HG02610 (cell line): Measurements from ENCODE around the gene UTP14A.
"Not testable (repeated sequence)": the region's sequence is repeated elsewhere in the genome, so short reads cannot be mapped to it uniquely, and the experiment has no call there.

Source experiments
- ATAC-seq: cut with Tn5 transposase; IDR thresholded peaks from one replicate; pipeline ENCODE4 v1.9.1; 2021; ENCODE audit warnings: mild to moderate bottlenecking, moderate library complexity; ENCODE audit not compliant: unreplicated experiment

The UTP14A gene, protein sequence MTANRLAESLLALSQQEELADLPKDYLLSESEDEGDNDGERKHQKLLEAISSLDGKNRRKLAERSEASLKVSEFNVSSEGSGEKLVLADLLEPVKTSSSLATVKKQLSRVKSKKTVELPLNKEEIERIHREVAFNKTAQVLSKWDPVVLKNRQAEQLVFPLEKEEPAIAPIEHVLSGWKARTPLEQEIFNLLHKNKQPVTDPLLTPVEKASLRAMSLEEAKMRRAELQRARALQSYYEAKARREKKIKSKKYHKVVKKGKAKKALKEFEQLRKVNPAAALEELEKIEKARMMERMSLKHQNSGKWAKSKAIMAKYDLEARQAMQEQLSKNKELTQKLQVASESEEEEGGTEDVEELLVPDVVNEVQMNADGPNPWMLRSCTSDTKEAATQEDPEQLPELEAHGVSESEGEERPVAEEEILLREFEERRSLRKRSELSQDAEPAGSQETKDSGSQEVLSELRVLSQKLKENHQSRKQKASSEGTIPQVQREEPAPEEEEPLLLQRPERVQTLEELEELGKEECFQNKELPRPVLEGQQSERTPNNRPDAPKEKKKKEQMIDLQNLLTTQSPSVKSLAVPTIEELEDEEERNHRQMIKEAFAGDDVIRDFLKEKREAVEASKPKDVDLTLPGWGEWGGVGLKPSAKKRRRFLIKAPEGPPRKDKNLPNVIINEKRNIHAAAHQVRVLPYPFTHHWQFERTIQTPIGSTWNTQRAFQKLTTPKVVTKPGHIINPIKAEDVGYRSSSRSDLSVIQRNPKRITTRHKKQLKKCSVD

DNA sequence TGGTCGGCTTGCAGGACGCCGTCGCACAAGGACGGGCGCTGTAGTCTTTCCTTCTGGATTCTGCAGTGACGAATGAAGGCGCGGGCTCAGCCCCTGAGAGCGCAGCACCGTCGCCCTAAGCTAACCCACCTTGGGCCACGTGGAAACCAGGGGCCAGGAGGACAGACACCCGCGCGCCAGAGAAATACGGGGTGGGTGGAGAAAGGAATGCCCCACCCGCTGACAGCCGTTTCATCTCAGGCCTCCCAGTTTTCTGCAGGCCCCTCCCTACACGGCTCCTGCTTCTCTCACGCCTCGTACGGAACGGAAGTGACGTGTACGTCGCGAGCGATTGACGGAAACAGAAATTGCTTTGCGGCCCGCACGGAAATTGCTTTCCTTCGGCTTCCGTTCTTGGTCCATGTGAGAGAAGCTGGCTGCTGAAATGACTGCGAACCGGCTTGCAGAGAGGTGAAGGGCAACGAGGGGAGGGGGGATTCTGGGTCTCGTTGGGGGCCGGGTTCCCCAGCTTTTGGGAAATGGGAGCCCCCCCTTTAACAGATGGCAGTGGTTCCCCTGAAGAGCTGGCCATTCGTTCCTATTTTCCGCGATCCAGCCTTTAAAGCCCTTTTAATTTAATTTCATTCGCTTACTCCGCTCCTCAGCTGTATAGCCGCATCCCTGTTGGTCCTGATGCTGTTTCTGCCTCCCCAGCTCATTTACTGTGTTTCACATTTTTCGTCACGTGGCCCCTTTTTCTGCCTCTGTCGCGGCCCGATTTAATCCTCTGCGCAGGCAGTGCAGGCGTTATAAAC lies at the start of gene UTP14A:
UTP14A (plus strand) TSS at position 378 of the 794 bp plus-strand sequence; CDS start at position 425, 47 bp downstream.
- ATAC-seq: peak; percentile 98

DNA sequence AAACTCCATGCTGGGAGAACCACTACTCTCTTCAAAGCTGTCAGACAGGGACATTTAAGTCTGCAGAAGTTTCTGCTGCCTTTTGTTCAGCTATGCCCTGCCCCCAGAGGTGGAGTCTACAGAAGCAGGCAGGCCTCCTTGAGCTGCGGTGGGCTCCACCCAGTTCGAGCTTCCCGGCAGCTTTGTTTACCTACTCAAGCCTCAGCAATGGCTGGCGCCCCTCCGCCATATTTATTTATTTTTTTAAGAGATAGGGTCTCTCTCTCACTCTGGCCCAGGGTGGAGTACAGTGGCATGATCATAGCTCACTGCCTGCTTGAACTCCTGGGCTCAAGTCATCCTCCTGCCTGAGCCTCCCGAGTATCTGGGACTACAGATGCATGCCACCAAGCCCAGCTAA lies 46.8 kb upstream of the UTP14A start:
- ATAC-seq: not testable (repeated sequence)

DNA sequence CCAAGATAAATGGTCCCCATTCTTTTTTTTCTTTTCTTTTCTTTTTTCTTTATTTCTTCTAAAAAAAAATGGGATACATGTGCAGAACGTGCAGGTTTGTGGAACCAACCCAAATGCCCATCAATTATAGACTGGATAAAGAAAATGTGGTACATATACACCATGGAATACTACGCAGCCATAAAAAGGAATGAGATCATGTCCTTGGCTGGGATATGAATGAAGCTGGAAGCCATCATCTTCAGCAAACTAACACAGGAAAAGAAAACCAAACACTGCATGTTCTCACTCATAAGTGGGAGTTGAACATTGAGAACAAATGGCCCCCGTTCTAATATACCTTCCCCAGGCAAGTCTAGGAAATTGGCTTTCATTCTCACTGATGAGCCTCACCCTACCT lies 39.6 kb upstream of the UTP14A start:
- ATAC-seq: not testable (repeated sequence)

DNA sequence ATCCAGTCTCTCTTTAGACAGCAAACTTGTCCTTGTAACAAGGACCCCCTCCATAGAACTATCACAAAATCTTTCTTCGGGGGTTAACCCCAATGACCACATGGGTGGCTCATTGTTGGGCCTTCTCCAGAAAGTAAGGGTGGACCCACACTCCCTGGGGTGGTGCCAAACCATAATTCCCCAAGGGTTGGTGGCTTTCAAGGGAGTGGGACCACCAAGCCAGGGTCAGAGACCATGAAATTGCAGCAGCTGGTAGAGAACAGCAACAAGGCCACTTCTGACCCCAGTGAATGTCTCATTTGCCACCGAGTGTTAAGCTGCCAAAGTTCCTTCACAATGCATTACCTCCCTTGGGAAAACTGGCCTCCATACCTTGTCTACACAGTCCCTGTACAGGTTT lies 33.4 kb upstream of the UTP14A start:
- ATAC-seq: no peak

DNA sequence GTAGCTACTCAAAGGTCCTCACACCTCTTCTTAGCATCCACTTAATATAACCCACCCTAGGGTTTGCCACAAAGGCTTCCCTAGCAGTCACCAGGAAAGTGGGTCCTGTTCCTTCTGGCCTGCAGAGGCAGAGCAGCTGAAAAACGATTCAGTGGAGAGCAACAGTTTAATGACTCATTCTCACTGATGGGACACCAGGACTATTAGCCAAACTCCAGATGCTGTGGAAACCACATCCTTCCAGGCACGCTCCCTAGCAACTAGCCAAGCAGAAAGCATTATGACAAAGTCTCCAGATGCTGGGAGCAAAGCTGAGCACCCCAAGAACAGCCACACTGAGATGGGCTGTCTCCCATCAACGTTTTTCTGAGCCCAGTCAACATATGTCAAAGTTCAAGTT lies 30.3 kb upstream of the UTP14A start:
- ATAC-seq: no peak

DNA sequence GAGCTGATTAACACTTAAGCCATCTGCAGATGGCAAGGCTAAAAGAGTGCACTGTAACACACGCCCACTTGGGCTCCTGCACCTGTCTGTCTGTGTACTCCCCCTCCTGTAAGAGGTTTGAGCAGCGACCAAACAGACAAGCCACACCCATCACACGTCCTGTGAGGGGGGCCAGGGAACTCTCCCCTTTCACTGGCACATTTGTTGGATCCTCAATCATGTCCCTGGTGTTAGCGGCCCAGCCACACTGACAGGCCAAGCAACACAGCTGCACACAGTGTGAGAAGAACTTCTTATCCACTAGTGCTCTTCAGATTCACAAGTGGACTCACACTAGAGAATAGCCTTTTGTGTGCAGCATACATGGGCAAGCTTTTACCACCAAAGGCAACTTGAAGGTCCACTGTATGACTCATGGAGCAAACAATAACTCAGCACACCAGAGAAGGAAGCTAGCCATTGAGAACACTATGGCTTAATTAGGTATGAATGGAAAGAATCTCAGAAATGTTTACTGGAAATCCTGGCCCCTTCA lies 29.1 kb upstream of the UTP14A start:
- no peak for ATAC-seq

DNA sequence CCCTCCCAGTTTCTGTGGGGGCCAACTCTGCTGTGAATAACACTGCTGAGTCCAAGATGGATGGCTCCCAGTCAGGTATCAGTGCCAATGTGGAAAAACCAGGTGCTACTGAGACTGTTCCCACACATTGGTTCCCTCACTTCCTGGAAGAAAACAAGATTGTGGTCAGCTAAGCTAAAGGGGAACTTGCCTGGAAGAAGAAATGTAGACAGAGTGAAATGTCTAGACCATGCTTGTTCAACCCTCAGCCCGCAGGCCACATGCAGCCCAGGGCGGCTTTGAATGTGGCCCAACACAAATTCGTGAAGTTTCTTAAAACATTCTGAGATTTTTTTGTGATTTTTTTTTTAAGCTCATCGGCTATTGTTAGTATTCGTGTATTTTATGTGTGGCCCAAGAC lies 28.6 kb upstream of the UTP14A start:
- ATAC-seq: no peak

DNA sequence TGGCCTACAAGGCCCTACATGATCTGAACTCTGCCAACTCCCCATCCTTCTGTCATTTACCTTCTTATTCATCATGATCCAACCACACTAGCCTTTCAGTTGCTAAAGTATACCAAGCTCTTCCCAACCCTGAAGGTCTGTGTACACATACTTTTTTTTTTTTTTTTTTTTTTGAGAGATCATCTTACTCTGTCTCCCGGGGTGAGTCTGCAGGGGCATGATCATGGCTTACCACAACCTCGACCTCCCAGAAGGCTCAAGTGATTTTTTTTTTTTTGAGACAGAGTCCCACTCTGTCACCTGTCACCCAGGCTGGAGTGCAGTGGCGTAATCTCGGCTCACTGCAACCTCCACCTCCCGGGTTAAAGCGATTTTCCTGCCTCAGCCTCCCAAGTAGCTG lies 5.9 kb upstream of the UTP14A start:
- no peak for ATAC-seq

DNA sequence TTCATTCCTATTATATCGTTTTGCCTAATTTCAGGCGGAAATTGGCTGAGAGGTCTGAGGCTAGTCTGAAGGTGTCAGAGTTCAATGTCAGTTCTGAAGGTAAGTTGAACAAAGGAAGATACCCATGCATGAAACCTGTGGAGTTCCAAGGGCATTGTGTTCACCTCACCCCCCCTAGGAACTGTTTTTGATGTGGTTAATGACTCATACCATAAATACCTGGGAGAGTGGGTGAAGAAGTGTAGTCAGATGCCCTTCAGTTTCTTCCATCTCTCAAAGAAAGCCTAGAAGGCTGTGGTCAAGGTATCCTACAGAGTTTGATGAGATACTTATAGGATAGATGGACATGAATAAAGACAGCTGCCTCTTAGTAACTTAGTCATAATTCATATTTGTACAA lies 2.7 kb downstream of the UTP14A start:
- ATAC-seq: no peak

DNA sequence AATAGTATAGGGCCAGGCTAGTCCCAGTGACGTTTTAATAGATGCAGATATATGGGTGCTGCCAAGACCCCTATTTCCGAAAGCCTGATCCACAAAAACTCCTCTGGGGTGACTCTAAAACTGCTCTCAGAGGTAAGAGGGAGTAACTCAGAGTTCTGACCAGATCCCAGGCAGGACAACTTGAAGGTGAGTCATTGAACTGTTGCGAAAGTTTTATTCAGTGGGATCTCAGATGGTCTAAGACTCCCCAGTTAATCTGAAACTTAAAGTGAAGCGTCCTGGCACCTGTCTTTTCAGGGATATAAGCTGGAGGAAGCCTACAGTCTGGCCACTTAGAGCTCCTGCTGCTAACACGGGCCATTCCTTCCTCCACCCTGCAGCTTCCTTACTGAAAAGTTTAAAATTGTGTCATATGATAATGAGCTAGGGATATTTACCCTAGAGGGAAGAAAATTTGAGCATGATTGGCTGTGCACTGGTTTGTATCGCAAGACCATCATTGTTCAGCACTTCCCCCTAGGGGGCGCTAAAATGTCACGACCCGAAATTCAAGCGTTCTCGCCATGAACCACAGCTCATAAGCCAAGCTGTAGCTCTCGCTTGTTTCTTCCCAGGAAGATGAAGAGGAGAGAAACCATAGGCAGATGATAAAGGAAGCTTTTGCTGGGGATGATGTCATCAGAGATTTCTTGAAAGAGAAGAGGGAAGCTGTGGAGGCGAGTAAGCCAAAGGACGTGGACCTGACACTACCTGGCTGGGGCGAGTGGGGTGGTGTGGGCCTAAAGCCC lies 19.5 kb downstream of the UTP14A start:
- ATAC-seq: no peak

DNA sequence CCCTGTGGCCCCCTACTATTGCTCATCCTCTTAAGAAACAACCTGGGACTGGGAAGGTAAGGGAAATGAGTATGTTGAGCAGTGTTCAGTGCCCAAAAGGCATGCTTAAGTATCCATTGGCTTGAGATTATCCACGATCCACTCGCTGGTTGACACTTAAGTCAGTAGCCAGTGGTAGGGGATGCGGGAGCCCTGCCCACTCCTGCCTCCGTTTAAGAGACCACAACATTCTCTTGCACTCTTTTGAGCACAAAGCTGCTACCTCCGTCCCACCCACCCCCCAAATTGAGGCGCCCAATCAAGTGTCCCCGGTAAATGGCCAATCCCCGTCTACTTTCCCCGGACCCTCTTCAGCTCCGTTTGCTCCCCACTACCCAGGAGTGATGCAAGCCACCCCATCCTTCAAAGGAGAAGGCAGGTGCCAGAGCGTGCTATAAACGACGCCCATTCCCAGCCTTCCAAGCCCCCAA lies 25.0 kb downstream of the UTP14A start:
- ATAC-seq: peak; percentile 2

DNA sequence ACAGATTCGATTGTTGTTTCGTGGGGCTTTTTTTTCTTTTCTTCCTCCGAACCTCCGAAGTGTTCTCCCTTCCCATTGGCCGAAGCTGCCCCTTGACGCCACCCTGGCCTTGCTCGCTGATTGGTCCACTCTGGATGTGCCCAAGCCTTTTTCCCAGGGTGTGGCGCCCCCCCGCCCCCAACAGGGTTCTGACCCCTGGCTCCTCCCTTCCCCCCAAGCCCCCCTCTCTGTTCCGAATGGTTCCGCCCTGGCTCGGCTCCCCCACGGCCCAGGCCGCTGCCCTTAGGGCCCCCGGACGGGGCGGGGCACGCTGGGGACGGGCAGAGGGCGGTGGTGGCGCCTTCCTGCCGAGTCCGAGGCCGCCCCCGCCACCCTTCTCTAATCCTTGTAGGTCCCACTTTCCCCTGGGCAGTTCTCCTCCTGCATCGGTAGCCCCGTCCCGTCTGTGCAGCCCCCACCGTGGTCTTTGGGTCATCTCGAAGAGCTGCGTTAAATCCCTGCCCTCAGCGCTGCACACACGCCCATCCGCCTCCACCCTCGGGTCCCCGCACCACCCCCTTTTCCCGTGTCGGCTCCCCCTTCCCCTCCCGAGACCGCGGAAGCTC lies 25.5 kb downstream of the UTP14A start:
- ATAC-seq: peak; percentile 77

DNA sequence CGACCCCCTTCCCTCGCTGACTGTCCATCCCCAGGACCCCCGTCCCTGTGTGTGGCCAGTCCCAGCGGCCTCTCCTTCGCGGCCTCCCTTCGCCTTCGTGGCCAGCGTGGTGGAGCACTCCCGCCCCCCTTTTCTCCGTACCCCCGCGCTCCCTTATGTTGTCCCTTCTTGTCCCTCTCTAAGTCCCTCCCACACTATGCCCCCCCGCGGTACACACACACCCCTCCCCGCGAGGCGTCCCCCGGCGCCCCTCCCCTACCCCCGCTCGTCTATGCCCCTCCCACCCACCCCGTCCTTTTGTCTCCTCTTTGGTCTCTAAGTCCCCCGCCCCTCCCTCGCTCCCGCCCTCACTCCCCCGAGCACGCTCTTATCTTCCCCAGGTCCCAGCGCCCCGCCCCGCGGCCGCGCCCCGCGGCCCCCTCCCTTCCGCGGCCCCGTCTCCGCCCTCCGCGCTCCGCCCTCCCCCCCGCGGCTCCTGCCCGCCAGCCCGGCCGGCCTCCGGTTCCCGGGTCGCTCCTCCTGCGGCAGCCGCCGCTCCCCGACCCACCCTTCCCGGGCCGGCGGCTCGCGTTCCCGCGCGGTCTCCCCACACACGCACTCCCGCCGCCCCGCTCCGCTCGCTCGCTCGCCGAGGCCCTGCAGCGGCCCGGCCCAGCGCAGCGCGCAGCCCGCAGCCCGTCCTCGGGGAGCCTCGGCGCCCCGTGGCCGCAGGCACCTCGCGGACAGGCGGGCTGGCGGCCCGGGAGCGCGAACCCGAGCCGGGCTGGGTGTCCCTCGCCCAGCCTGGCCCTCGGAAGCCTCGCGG lies 26.3 kb downstream of the UTP14A start:
- ATAC-seq: peak; percentile 57

DNA sequence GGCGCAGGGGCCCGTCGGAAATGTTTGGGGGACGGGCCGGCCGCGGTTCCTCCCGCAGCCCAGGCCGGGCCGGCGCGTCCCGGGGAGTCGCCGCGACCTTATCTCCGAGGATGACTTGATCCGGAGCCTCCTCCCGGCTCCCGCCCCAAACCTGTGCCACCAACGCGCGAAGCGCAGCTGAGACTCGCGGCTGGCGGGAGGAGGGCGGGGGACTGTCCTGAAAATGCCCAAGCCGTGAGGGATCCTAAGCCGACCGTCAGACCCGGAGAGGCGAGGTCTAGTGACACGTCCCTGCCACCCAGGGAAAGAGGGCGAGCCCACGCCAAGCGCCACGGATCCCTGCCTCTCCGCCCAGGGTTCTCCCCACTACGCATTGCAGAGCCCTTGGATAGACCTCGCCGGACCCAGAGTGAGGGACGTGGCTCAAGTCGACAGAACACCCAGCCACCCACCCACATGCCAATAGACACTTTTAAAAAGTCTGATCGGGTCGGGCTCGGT lies 26.9 kb downstream of the UTP14A start:
- peak; percentile 10 for ATAC-seq

DNA sequence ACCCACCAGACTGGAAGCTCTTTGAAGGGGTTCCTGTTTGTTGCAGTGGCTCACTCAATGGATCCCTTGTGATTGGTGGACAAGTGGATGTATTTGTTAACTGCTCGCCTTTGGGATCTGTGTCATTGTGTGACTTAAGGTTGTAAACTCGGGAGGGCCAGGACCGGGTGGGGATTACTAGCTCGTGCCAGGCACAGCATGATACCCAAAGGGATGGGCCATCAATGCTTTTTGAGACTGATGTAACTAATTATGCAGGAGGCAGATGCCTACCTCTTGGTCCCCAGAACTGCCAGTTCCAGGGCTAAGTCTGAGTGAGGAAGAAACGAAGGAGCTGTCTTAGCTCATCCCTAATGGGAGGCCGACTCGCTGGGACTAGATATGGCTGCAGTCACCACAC lies 27.7 kb downstream of the UTP14A start:
- ATAC-seq: no peak

DNA sequence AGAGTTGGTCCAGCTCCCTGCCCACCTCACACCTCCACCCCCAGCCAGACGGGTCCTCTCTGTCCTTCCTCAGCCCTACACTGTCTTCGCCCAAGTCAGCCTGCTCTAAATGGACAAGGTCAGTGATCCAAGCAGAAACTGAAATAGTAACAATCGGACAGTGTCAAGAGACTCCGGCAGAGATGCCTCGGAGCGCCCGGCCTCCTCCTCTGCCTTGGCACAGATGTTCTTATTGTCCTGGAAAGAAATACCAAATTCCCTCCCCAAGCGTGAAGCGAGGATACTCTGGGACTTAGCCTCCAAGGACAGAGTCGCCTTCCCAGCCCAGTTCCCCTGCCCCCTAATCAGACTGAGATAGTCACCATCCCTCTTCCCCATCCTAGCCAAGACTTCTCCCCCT lies 28.5 kb downstream of the UTP14A start:
- ATAC-seq: no peak

DNA sequence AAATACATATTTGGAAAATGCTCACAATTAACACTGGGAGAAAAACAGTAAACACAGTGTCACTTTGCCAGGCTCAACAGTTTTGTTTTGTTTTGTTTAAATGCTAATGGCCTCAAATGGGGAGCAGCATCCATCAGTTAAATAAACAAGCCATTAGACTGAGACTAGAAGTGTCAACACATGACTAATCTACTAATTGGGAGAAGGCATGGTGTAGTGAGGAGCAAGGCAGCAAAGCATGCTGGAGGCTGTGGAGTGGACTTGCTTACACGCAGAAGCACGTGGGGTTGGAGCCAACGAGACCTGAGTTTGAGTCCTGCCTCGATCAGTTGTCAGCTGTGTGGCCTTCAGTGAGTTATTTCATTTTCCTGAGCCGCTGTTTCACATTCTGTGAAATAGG lies 29.0 kb downstream of the UTP14A start:
- ATAC-seq: no peak

DNA sequence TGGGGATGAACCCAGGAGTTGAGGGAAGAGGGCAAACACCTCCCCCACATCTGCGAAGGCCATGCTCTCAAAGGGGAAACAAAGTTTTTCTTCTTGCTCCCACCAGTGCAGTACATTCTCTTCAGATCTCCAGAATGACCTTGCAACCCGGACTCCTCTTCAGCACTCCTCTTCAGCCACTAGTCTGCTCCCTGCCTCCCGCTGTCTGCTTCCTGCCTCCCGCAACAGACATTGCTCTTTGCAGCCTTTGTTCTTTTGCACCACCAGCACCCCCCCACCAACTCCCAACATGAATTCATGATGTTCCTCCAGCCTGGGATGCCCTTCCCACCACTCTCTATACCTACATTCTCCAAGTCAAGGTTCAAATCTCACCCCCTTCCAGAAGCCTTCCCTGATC lies 32.1 kb downstream of the UTP14A start:
- no peak for ATAC-seq

DNA sequence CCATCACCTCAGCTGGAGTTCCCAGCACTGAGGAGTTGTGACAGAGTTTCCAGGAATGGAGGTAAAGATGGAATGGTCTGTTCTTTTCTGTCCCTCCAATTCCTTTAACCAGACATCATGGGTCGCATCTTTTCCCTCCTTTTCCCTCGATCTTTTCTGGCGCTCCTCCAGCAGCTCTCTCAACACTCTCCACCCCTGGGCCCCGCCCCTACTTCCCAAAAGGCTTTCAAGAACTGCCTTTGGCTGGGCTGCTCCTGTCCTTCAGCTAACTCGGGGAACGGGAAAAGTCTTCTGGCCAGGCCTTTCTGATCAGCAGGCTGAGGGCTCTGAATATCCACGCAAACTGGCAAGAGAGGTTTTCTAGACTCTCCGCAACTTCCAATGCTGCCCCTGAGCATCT lies 34.0 kb downstream of the UTP14A start:
- no peak for ATAC-seq
